ENCODE data around the gene RTN3. TPM values are rescaled to one million over a fixed set of nuclear protein-coding genes. Genes with fewer than 3 reads are reported as not detected.

RTN3 gene
- total RNA-seq, 1 experiment from 2014 or later, result 275 TPM

DNA sequence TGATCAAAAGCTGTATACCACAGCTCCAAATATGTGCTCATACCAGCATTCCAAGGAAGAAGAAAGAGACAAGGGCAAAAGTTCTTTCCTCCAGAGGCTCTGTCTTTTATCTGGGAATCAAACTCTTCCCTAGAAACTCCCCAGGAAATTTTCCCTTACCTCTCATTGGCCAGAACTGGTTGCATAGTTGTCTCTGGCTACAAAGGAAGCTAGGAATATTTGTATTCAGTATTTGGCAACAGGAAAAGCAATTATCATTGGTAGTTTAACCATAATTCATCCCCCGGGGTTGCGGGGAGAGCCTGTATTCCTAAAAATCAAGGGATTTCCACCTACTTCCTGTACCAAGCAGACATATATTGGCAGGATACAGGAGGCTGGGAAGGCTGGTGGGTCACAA is 97.7 kb downstream of the RTN3 start:
- POLR2A ChIA-PET (ENCODE audit: low non-redundant PET), result no interaction called here
- intact Hi-C loops (cut with micrococcal nuclease; ENCODE audit: unreplicated experiment), result no loop called here

DNA sequence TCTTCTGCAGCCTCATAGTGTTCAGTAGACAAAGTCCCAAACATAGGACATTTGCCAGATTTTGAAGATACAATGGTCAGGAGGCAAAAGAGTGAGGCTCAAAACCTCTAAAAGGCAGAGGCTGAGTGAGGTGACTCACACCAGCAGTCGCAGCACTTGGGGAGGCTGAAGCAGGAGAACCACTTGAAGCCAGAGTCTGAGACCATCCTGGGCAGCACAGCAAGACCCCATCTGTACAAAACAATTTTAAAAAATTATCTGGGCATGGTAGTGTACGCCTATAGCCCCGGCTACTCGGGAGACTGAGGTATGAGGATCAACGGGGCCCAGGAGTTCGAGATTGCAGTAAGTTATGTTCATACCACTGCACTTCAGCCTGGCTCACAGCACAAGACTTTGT is 101.4 kb downstream of the RTN3 start:
- TF ChIP-seq EZH2 (IDR thresholded peaks at IDR 0.05; ENCODE audit: borderline replicate concordance, low read depth, low read length, poor library complexity, severe bottlenecking), result no peak
- TF ChIP-seq, protein P1, sequence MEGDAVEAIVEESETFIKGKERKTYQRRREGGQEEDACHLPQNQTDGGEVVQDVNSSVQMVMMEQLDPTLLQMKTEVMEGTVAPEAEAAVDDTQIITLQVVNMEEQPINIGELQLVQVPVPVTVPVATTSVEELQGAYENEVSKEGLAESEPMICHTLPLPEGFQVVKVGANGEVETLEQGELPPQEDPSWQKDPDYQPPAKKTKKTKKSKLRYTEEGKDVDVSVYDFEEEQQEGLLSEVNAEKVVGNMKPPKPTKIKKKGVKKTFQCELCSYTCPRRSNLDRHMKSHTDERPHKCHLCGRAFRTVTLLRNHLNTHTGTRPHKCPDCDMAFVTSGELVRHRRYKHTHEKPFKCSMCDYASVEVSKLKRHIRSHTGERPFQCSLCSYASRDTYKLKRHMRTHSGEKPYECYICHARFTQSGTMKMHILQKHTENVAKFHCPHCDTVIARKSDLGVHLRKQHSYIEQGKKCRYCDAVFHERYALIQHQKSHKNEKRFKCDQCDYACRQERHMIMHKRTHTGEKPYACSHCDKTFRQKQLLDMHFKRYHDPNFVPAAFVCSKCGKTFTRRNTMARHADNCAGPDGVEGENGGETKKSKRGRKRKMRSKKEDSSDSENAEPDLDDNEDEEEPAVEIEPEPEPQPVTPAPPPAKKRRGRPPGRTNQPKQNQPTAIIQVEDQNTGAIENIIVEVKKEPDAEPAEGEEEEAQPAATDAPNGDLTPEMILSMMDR (conservative IDR thresholded peaks at IDR 0.05; ENCODE audit: low read depth, low read length), result no peak
- intact Hi-C loops (cut with micrococcal nuclease; ENCODE audit: unreplicated experiment), result no loop called here
- Histone ChIP-seq H3K4me3 (ENCODE audit: low read depth, low read length, poor library complexity, severe bottlenecking) (no peak overlapping the region), H3K4me1 (ENCODE audit: insufficient read depth, low read length, poor library complexity, severe bottlenecking) (peaks cover 16% of the 10 kb centered on the region), H3K27me3 (replicated peaks; ENCODE audit: insufficient read depth, low read depth, low read length, poor library complexity) (no peaks in the 10 kb centered on the region), H3K9me3 (ENCODE audit: low read depth, low read length, poor library complexity, severe bottlenecking) (no peaks in the 10 kb centered on the region), H3K36me3 (ENCODE audit: insufficient read depth, low read length, poor library complexity, severe bottlenecking) (no peaks in the 10 kb centered on the region), H3K27ac (ENCODE audit: low read depth, low read length, poor library complexity, severe bottlenecking) (no peak overlapping the region)
- POLR2A ChIA-PET (ENCODE audit: low non-redundant PET), result interaction anchor here (0.6 kb wide), 1 partner anchor 113 kb away, joined by 4 read pairs; no protein-coding TSS in a partner anchor
- no TSS peak for BruUV-seq (replicated peaks)
- CTCF ChIA-PET, result no interaction called here
- DNase-seq (ENCODE audit: low spot score), result no peak

More for the DNA sequence above, 97.7 kb downstream of the RTN3 start:
- BruUV-seq (replicated peaks), result no TSS peak
- Histone ChIP-seq H3K4me3 (ENCODE audit: low read depth, low read length, poor library complexity, severe bottlenecking) (no peak overlapping the region), H3K27ac (ENCODE audit: low read depth, low read length, poor library complexity, severe bottlenecking) (no peak overlapping the region), H3K27me3 (replicated peaks; ENCODE audit: insufficient read depth, low read depth, low read length, poor library complexity) (no peaks in the 10 kb centered on the region), H3K36me3 (ENCODE audit: insufficient read depth, low read length, poor library complexity, severe bottlenecking) (no peaks in the 10 kb centered on the region), H3K4me1 (ENCODE audit: insufficient read depth, low read length, poor library complexity, severe bottlenecking) (peaks cover 22% of the 10 kb centered on the region), H3K9me3 (ENCODE audit: low read depth, low read length, poor library complexity, severe bottlenecking) (no peaks in the 10 kb centered on the region)
- TF ChIP-seq, protein P1 (conservative IDR thresholded peaks at IDR 0.05; ENCODE audit: low read depth, low read length), result no peak
- no peak for TF ChIP-seq EZH2 (IDR thresholded peaks at IDR 0.05; ENCODE audit: borderline replicate concordance, low read depth, low read length, poor library complexity, severe bottlenecking)
- DNase-seq (ENCODE audit: low spot score), result peak; percentile 80
- CTCF ChIA-PET, result interaction anchor here (0.5 kb wide), 1 partner anchor 526 kb away, joined by 5 read pairs; the partner anchor contains the start of gene ESRRA

GRCh38 chr11:63783925-63784592 is 102.8 kb downstream of the RTN3 start:
- CTCF ChIA-PET, result no interaction called here

More at GRCh38 chr11:63783925-63784592, 102.8 kb downstream of the RTN3 start:
- no peak for DNase-seq (ENCODE audit: low spot score)
- Histone ChIP-seq H3K4me3 (ENCODE audit: low read depth, low read length, poor library complexity, severe bottlenecking) (no peak overlapping the region), H3K9me3 (ENCODE audit: low read depth, low read length, poor library complexity, severe bottlenecking) (no peaks in the 10 kb centered on the region), H3K4me1 (ENCODE audit: insufficient read depth, low read length, poor library complexity, severe bottlenecking) (peaks cover 7% of the 10 kb centered on the region), H3K27ac (ENCODE audit: low read depth, low read length, poor library complexity, severe bottlenecking) (no peak overlapping the region), H3K27me3 (replicated peaks; ENCODE audit: insufficient read depth, low read depth, low read length, poor library complexity) (no peaks in the 10 kb centered on the region), H3K36me3 (ENCODE audit: insufficient read depth, low read length, poor library complexity, severe bottlenecking) (no peaks in the 10 kb centered on the region)
- POLR2A ChIA-PET (ENCODE audit: low non-redundant PET), result no interaction called here
- intact Hi-C loops (cut with micrococcal nuclease; ENCODE audit: unreplicated experiment), result no loop called here
- BruUV-seq (replicated peaks), result no TSS peak
- TF ChIP-seq EZH2 (IDR thresholded peaks at IDR 0.05; ENCODE audit: borderline replicate concordance, low read depth, low read length, poor library complexity, severe bottlenecking), result no peak
- TF ChIP-seq, protein P1 (conservative IDR thresholded peaks at IDR 0.05; ENCODE audit: low read depth, low read length), result no peak
